Osteocyte (in vitro differentiated cells): ENCODE measurements around the gene PRRG4. TPM values are rescaled to one million over a fixed set of nuclear protein-coding genes. Genes with fewer than 3 reads are reported as not detected.
"Not testable (repeated sequence)": the region's sequence is repeated elsewhere in the genome, so short reads cannot be mapped to it uniquely, and the experiment has no call there.

Source experiments
- DNase-seq: peaks from one replicate; pipeline ENCODE4 v3.0.0; 2021; ENCODE audit warnings: mixed read lengths; ENCODE audit not compliant: unreplicated experiment; ENCODE audit errors: extremely low spot score
- H3K27ac Mint-ChIP-seq: one replicate; pipeline ENCODE4 v1.8.0; 2021; ENCODE audit warnings: mild to moderate bottlenecking, mixed read lengths; ENCODE audit not compliant: unreplicated experiment
- H3K27me3 Mint-ChIP-seq: one replicate; pipeline ENCODE4 v1.8.0; 2021; ENCODE audit warnings: mixed read lengths; ENCODE audit not compliant: unreplicated experiment
- H3K36me3 Mint-ChIP-seq: one replicate; pipeline ENCODE4 v1.8.0; 2021; ENCODE audit warnings: mixed read lengths; ENCODE audit not compliant: unreplicated experiment
- H3K4me1 Mint-ChIP-seq: one replicate; pipeline ENCODE4 v1.8.0; 2021; ENCODE audit warnings: mixed read lengths; ENCODE audit not compliant: unreplicated experiment
- H3K4me3 Mint-ChIP-seq: one replicate; pipeline ENCODE4 v1.8.0; 2021; ENCODE audit warnings: mild to moderate bottlenecking, moderate library complexity, mixed read lengths; ENCODE audit not compliant: unreplicated experiment
- H3K9me3 Mint-ChIP-seq: one replicate; pipeline ENCODE4 v1.8.0; 2021; ENCODE audit warnings: mixed read lengths; ENCODE audit not compliant: unreplicated experiment
- total RNA-seq: library from RNA; stranded (reverse); gene quantifications from 2 replicates; pipeline ENCODE4 v1.2.1, GENCODE V29; 2021
- TF ChIP-seq, protein P1 (sequence below): fragments of 200-600 bp; sonication (generic); IDR thresholded peaks from 2 replicates; pipeline ENCODE4 v1.5.0; 2021; ENCODE audit warnings: antibody characterized with exemption, mild to moderate bottlenecking, moderate library complexity

The PRRG4 gene
- total RNA-seq, 1 donor from 2014 or later = not detected

DNA sequence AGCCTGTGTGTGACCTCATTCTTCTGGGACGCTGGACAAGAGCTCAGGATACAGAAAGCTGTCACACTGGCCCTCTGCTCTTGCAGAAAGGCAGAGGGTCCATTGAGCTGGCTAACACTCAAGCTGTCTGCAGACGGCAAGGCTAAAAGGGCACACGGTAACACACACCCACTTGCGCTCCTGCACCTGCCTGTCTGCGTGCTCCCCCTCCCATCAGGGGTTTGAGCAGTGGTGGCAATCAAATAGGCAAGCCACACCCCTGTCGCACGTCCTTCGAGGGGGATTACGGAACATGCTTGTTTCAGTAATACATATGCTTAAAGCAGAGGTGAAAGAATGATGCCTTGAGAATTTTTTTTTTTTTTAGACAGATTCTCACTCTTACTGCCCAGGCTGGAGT, 55.8 kb downstream of the PRRG4 start:
- TF ChIP-seq, protein P1, sequence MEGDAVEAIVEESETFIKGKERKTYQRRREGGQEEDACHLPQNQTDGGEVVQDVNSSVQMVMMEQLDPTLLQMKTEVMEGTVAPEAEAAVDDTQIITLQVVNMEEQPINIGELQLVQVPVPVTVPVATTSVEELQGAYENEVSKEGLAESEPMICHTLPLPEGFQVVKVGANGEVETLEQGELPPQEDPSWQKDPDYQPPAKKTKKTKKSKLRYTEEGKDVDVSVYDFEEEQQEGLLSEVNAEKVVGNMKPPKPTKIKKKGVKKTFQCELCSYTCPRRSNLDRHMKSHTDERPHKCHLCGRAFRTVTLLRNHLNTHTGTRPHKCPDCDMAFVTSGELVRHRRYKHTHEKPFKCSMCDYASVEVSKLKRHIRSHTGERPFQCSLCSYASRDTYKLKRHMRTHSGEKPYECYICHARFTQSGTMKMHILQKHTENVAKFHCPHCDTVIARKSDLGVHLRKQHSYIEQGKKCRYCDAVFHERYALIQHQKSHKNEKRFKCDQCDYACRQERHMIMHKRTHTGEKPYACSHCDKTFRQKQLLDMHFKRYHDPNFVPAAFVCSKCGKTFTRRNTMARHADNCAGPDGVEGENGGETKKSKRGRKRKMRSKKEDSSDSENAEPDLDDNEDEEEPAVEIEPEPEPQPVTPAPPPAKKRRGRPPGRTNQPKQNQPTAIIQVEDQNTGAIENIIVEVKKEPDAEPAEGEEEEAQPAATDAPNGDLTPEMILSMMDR = no peak
- DNase-seq = no peak
- Mint-ChIP-seq H3K27ac (no peak overlapping the region), H3K9me3 (no peaks in the 10 kb centered on the region), H3K4me1 (peaks cover 6% of the 10 kb centered on the region), H3K27me3 (peaks cover 19% of the 10 kb centered on the region), H3K36me3 (no peaks in the 10 kb centered on the region), H3K4me3 (no peak overlapping the region)

DNA sequence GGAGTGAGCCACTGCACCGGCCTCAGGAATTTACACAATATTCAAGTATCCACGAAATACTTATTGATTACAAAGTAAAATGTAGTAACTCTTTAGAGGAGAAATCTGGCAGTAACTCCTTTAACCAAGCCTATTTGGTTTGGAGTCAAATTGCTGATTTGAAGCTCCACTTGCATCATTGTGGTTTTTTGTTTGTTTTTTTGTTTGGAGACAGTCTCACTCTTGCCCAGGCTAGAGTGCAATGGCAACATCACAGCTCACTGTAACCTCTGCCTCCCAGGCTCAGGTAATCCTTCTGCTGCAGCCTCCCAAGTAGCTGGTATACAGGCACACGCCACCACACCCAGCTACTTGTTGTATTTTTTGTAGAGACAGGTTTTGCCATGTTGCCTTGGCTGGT, 56.5 kb downstream of the PRRG4 start:
- Mint-ChIP-seq H3K27me3 (peaks cover 14% of the 10 kb centered on the region), H3K4me1 (peaks cover 7% of the 10 kb centered on the region), H3K4me3 (no peak overlapping the region), H3K27ac (no peak overlapping the region), H3K9me3 (no peaks in the 10 kb centered on the region), H3K36me3 (no peaks in the 10 kb centered on the region)
- no peak for DNase-seq
- TF ChIP-seq, protein P1 = no peak

DNA sequence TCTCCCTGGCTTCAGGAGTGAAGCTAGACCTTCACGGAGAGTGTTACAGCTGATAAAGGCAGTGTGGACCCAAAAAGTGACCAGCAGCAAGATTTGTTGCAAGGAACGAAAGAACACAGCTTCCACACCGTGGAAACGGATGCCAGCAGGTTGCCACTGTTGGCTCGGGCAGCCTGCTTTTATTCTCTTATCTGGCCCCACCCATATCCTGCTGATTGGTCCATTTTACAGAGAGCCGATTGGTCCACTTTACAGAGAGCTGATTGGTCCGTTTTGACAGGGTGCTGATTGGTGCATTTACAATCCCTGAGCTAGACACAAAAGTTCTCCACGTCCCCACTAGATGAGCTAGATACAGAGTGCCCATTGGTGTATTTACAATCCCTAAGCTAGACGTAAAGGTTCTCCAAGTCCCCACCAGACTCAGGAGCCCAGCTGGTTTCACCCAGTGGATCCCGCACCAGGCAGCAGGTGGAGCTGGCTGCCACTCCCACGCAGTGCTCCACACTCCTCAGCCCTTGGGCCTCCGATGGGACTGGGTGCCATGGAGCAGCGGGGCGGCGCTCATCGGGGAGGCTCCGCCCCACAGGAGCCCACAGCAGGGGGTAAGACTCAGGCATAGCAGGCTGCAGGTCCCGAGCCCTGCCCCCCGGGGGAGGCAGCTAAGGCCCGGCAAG, 58.1 kb downstream of the PRRG4 start:
- H3K36me3 Mint-ChIP-seq, H3K9me3 Mint-ChIP-seq, H3K27me3 Mint-ChIP-seq, DNase-seq, H3K4me3 Mint-ChIP-seq, H3K27ac Mint-ChIP-seq: not testable (repeated sequence)
- peaks cover 17% of the 10 kb centered on the region for H3K4me1 Mint-ChIP-seq

DNA sequence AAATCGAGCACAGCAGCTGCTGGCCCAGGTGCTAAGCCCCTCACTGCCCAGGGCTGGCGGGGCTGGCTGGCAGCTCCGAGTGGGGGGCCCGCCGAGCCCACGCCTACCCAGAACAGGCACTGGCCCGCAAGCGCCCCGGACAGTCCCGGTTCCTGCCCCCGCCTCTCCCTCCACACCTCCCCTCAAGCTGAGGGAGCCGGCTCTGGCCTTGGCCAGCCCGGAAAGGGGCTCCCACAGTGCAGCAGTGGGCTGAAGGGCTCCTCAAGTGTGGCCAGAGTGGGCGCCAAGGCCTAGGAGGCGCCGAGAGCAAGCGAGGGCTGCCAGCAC, 58.6 kb downstream of the PRRG4 start:
- not testable (repeated sequence) for H3K27me3 Mint-ChIP-seq, H3K9me3 Mint-ChIP-seq, H3K4me3 Mint-ChIP-seq, H3K27ac Mint-ChIP-seq, DNase-seq, H3K36me3 Mint-ChIP-seq
- peaks cover 17% of the 10 kb centered on the region for H3K4me1 Mint-ChIP-seq

DNA sequence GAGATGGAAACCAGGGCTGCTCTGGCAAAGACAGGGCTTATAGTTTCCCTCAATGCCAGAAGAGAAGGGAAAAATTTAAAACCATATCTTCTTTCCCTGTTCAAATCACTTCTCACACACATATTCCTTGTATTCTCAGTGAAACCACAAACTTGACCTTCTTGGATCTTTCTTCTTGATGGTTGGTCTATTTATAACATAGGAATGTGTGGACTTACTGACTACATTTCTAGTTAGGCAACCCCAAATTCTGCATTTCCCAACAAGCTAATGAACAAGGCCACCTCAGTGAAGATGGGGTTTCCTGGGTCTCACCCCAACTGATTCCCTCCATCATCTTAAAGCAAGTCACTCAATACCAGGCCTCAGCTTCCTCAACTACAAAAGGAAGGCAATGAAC, 59.1 kb downstream of the PRRG4 start:
- TF ChIP-seq, protein P1 = no peak
- Mint-ChIP-seq H3K4me3 (no peak overlapping the region), H3K9me3 (no peaks in the 10 kb centered on the region), H3K27ac (no peak overlapping the region), H3K27me3 (no peaks in the 10 kb centered on the region), H3K36me3 (no peaks in the 10 kb centered on the region), H3K4me1 (peaks cover 17% of the 10 kb centered on the region)
- DNase-seq = no peak

DNA sequence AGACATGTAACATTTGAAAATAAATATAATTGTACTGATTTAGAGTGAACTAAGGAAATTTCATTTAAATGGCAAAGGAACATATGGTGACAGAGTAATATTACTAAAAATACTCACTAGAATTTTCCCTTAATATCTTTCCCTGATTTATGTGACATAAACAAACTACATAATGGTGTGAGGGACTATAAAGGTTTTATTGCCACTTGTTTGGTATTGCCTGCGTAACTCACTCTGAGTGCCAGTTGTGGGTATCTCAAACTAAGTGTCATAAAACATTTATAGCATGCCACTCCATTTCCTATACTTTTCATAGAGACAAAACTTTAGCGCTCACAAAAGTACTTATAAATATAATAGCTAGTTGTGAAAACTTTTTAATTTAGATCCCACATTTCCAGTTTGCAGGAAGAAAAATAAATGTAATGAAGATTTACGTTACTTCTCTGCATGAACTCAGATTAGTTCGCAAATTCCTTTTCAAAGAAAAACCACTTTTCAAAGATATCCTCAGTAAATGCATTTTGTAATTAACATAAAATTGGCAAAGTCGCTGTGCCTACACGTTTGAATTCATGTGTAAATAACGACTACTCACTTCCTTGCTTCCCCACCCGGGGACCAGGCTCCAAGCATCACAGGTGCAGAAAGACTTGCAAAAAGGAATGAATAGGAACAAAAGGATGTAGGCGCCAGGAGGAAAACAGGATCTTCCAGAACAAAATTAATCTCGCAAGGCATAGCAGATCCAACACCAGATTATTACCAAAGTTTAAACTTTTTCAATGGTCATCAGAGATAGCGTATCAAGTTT, 61.3 kb downstream of the PRRG4 start:
- H3K36me3 Mint-ChIP-seq = no peaks in the 10 kb centered on the region
- H3K4me1 Mint-ChIP-seq = peaks cover 35% of the 10 kb centered on the region
- DNase-seq = no peak
- peak overlapping the region; percentile 87 for H3K4me3 Mint-ChIP-seq
- TF ChIP-seq, protein P1 = no peak
- H3K27me3 Mint-ChIP-seq = no peaks in the 10 kb centered on the region
- no peak overlapping the region for H3K27ac Mint-ChIP-seq
- H3K9me3 Mint-ChIP-seq = no peaks in the 10 kb centered on the region
